Inflammatory macrophage treated with lipopolysaccharide for 1 hour (primary cell): ENCODE results near the gene FAM156B.
"Not testable (repeated sequence)": the region's sequence is repeated elsewhere in the genome, so short reads cannot be mapped to it uniquely, and the experiment has no call there.

Source experiments
- DNase-seq, 2 donors: peaks; one replicate each; pipeline ENCODE4 v3.0.0-alpha.2; 2020 to 2022

Gene FAM156B

GRCh38 chrX:52896855-52897709 is at the start of gene FAM156B:
TSS of gene FAM156B (plus strand) at chrX:52897330. CDS start at chrX:52907226, 9,896 bp downstream.
- DNase-seq, result not testable (repeated sequence)

- DNase-seq, result peak; percentile 6 to 66
Observed at GRCh38 chrX:52852110-52852860, 44.8 kb upstream of the FAM156B start.

DNA sequence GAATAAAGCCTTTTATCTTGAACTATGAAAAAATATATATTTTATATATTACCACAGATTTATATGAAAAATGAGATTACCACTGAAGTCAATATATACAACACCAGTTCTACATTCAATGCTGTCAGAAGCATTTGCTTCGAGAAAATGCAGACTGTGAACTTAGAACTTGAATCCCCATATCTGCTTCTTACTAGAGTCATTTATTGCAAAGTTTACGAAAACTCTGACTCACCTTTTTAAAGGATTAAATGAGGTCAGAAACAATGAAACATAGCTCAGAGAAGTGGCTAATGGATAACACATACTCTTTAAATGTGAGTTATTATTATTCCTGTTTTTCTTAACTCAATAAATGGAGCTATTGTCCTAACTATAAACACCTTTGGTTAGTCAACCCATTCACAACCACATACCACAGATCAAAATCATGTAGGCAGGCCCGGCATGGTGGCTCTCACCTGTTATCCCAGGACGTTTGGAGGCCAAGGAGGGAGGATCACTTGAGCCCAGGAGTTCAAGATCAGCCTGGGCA is 40.1 kb upstream of the FAM156B start:
- not testable (repeated sequence) for DNase-seq

DNA sequence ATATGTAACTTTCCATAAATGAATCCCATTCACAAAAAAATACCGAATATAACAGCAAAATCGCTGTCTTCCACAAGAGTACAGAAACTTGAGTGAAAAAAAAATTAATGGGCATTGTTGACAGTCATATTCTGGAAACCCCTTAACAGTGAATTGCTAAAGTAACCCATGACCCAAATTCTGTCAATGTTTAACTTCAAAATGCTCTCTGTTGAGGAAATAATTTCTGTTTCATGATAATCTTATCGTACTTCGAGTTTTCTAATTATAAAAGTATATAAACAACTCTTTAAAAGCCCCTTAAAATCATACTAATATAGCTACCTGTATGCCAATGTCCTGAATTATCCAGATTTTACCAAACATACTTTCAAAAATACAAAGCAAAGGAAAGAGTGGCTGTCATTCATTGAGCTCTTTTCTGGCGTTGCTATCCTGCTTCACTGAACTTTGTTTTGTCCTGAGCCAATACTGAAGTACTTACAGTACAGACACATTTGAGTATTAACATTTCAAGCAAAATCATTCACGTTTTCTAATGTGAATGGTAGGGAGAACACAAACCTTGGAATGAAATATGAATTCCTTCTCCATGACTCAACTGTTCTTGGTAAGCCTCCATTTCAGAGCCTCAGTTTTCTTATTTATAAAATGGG is 31.7 kb upstream of the FAM156B start:
- no peak for DNase-seq

DNA sequence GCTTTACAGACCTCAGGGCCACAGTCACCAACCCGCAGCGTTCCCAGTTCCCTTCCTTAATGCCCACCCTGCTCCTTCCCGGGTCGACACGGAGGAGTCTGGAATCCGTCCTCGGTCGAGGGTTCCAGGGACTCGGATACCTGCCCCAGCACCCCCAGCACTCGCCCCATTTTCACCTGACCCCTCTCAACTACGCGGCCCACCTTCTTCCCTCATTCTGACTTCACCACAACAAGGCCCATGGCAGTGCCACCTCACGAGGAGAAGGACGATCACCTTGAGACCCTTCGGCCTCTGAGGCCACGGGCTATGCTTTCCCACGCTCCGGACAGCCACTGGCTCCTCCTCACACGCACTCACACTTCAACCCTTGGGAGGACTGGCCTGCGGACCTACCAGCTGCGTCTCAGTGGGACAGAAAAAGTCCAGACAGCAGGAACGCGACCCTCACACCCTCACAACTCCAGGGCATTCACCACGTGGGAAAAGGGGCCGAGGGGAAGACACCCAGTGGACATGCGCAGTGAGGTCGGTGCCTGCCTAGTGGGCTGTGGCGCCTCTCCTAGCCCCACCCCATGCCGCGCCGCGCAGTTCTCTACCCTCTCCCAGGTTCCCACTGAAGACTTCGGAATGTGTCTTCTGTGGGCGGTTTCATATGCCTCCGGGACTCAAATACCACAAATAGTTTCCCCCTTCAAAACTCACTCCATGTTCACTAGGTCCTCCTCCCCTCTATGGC is 29.4 kb upstream of the FAM156B start, which contains the start of gene XAGE3:
Gene XAGE3, minus strand, starts transcription at position 474 of the 739 bp plus-strand sequence. CDS start 950 bp downstream, outside the sequence.
- no peak for DNase-seq

- no peak for DNase-seq
Observed at GRCh38 chrX:52870046-52870445, 27.1 kb upstream of the FAM156B start.

DNA sequence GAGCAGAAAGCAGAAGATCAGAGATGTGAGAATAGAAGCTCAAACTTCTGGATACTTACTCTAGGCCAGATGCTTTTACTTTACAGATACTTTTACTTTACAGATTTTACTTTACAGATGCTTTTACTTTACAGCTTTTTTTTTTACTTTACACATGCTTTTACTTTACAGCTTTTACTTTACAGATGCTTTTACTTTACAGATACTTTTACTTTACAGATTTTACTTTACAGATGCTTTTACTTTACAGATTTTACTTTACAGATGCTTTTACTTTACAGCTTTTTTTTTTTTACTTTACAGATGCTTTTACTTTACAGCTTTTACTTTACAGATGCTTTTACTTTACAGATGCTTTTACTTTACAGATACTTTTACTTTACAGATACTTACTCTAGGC is 23.3 kb upstream of the FAM156B start:
- not testable (repeated sequence) for DNase-seq

- DNase-seq, result no peak
Observed at GRCh38 chrX:52874661-52875060, 22.5 kb upstream of the FAM156B start.

DNA sequence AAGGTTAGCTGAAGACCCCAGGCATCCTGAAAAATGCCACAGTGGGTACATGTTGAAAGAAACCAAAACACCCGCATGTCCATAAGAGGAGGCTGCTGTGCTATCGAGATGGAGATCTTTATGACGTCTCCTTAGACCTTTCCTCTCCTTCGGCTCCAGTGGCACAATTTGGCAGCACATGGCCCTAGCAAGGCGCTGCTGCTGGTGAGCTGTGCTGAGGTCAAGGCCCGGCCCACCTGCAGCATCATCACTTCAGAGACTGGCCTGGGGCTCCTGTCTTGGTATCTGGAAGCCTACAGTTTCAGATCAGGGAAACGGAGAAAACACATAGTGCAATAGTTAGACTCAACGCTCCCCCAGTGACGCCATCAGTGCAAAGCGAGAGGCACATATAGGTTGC is 21.7 kb upstream of the FAM156B start:
- DNase-seq, result not testable (repeated sequence)

DNA sequence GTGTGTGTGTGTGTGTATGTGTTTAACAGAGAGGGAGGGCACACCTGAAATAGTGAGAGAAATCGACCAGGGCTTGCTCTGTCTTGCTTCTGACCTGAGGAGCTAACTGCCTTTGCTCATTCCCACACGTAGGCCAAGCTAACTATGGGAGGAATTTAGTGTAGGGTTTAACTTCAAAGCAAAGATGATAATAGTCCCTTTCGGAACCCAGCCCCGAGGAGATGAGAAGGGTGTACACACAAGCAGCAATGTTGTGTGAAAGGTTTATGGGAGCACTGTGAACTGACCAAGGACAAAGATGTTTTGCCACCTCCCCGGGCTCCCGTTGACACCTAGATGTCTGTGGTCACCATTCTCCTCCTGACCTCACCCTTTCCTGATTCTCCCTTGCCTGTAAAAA is 20.7 kb upstream of the FAM156B start:
- not testable (repeated sequence) for DNase-seq

- DNase-seq, result not testable (repeated sequence)
Observed at GRCh38 chrX:52887459-52887858, 9.7 kb upstream of the FAM156B start.

DNA sequence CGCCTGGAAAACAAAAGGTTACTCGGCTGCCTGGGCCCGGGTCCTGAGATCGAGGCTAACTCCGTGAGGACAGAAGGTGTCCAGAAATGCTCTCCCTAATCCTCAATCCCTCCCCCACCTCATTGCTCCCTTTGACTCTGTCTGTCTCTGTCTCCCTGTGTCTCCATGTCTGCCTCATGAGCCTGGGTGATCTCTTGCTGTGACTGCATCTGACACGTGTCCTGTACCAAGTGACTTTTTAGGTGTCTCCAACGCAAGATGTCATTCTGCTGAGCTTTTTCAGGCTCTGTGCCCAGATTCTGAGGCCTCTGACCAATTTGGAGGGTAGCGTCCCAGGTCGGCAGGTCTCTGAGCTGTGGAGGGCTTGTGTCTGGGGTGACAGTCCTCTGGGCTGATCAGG is 9.0 kb upstream of the FAM156B start:
- DNase-seq, result not testable (repeated sequence)

GRCh38 chrX:52896438-52896837 is 692 bp upstream of the FAM156B start:
- not testable (repeated sequence) for DNase-seq

DNA sequence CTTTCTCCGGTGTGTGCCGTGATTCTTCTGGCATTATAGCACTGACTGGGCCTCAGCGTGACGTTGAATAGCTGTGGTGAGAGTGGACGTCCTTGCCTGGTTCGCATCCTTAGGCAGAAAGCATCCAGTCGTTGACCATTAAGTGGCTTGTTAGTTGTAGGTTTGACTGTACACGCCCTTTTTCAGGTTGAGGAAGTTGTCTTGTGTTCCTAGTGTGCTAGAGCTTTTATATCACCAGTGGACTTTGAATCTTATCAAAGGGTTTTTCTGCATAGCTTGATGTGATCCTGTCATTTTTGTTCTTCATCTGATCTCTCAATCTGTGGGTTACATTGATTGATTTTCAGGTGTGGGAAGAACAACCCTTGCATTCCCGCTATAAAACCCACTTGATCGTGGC is 8.4 kb downstream of the FAM156B start:
- not testable (repeated sequence) for DNase-seq

GRCh38 chrX:52906072-52906471 is 8.9 kb downstream of the FAM156B start:
- not testable (repeated sequence) for DNase-seq

DNA sequence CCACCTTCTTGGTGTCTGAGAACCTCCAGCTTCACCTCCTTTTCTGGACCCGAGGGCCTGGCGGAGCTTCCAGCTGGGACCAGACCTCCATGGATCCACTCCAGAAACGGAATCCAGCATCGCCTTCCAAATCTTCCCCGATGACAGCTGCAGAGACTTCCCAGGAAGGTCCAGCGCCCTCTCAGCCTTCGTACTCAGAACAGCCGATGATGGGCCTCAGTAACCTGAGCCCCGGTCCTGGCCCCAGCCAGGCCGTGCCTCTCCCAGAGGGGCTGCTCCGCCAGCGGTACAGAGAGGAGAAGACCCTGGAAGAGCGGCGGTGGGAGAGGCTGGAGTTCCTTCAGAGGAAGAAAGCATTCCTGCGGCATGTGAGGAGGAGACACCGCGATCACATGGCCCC is 10.0 kb downstream of the FAM156B start:
- DNase-seq, result not testable (repeated sequence)

- not testable (repeated sequence) for DNase-seq
Observed at GRCh38 chrX:52907900-52908299, 10.8 kb downstream of the FAM156B start.

DNA sequence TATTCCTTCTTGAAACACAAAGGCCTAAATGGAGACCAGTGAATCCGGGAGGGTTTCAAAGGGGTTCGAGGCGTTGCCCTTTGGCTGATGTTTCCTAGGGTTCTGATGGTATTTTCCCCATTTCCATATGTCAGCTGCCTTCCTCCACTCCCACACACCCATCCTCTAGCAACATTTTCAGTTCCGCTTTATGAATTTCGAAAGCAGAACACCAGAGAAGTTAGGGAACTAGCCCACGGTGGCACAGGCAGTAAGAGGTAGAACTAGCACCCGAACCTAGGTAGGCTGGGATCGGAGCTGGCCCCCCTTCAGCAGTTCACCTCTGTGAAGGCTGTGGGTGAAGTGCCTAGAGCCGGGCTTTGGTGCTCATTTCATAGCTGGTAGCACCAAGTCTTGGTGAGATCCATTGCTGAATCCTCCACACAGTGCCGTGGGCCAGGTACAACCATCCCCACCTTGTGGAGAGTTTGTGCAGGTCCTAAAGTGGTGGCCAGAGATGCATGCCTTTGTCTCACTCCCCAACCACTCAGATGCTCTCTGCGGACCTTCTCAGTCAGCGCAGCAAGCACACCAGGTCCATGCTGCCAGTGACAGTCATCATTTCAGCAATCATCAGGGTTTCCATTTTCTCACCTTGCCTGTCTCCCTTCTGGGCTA is 12.3 kb downstream of the FAM156B start:
- not testable (repeated sequence) for DNase-seq

GRCh38 chrX:52913681-52914080 is 16.6 kb downstream of the FAM156B start:
- not testable (repeated sequence) for DNase-seq

- not testable (repeated sequence) for DNase-seq
Observed at GRCh38 chrX:52914704-52915103, 17.6 kb downstream of the FAM156B start.

GRCh38 chrX:52923781-52924241 is 26.7 kb downstream of the FAM156B start:
- DNase-seq, result peak; percentile 16 to 31
